ENCODE measurements around the gene MYO1D.

GRCh38 chr17:32772453-32773025 lies 104.4 kb downstream of the MYO1D start:
- TF ChIP-seq TAF1 (IDR thresholded peaks at IDR 0.05; ENCODE audit: low read depth), result no peak
- TF ChIP-seq RAD21 (IDR thresholded peaks at IDR 0.05; ENCODE audit: low read depth), result no peak
- no peak for TF ChIP-seq CEBPB (IDR thresholded peaks at IDR 0.05)
- TF ChIP-seq EGR1 (IDR thresholded peaks at IDR 0.05), result no peak

Measured in Ishikawa (cell line).